OCI-LY3 (cell line): ENCODE measurements around the gene MS4A4A.

Experiments used
- CTCF ChIP-seq: fragments of 200-600, 300-600 bp; sonication (generic); IDR thresholded peaks from 2 replicates; pipeline ENCODE4 v1.5.1; 2014; ENCODE audit warnings: antibody characterized with exemption, low read length, low read depth
- EZH2phosphoT487 ChIP-seq: fragments of 200-600 bp; shearing (Covaris generic); IDR thresholded peaks from 2 replicates; pipeline ENCODE4 v1.6.1; 2018; ENCODE audit warnings: antibody characterized with exemption, mixed run types, low read depth

- TF ChIP-seq CTCF (peak; percentile 27), EZH2phosphoT487 (no peak)
These were observed 35.9 kb downstream of the MS4A4A start for GRCh38 chr11:60316317-60316716.
